Stimulated activated CD4-positive, alpha-beta T cell treated with anti-CD3 and anti-CD28 coated beads, Interleukin-1b, Interleukin-23, amount 100 ng/mL, for 48 hours (primary cell): Measurements from ENCODE around the gene TTLL8.

ENCODE experiments used
- DNase-seq: peaks from one replicate; pipeline ENCODE4 v3.0.0-alpha.2; 2020

The TTLL8 gene

GRCh38 chr22:50061141-50061823 lies 3.2 kb upstream of the TTLL8 start:
- DNase-seq = no peak

- DNase-seq = no peak
These were observed 2.5 kb upstream of the TTLL8 start for GRCh38 chr22:50060441-50061140.

DNA sequence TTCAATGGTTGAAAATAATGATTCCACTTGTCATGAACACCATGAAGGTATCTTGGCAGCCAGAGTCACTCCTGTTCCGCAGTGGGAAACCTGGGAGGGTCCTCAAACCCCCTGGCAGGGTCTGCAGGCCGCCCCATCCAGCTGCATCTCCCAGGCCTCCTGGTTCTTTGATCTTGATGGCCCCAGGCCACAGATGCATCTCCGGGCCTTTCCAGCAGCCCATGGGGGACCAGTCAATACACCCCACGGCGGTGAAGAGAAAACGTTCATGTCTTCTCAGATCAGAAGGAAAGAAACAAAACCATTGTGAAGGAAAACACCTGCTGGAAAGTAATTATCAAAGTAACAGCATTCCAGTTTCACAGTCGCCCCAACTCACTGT lies 1.8 kb upstream of the TTLL8 start:
- DNase-seq = no peak

GRCh38 chr22:50058906-50059880 lies 1.1 kb upstream of the TTLL8 start:
- DNase-seq = no peak

- no peak for DNase-seq
These were observed 629 bp downstream of the TTLL8 start for GRCh38 chr22:50057278-50058060.

- DNase-seq = no peak
These were observed 1.7 kb downstream of the TTLL8 start for GRCh38 chr22:50056214-50056972.

DNA sequence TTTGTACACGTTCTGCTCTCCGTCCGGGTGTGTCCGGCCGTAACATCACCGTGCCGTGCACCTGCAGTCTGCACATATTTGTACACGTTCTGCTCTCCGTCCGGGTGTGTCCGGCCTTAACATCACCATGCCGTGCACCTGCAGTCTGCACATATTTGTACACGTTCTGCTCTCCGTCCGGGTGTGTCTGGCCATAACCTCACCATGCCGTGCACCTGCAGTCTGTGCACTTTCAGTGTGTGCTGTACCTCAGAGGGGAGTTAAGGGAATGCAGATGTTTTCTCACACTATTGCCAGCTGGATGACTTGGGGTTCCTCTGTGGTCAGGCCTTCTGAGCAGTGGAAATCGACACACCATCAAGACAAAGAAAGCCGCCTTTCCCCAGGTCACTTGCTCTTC lies 4.2 kb downstream of the TTLL8 start:
- no peak for DNase-seq

DNA sequence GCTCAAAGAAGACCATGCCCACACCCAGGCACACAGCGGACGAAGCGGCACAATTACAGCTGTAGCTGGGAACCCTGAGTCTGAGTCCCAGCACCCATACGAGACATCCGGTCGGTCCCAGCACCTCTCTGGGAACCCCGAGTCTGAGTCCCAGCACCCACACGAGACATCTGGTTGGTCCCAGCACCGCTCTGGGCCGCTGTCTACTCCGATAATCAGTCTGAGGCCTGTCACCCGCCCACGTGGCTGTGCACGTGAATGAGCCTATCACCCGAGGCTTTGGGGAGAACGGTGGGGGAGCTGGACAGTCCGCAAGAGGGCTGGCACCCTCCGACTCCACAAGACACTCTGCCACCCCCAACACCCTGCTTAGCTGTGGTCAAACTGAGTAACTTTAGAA lies 6.2 kb downstream of the TTLL8 start:
- no peak for DNase-seq

GRCh38 chr22:50049299-50050195 lies 8.6 kb downstream of the TTLL8 start:
- no peak for DNase-seq

DNA sequence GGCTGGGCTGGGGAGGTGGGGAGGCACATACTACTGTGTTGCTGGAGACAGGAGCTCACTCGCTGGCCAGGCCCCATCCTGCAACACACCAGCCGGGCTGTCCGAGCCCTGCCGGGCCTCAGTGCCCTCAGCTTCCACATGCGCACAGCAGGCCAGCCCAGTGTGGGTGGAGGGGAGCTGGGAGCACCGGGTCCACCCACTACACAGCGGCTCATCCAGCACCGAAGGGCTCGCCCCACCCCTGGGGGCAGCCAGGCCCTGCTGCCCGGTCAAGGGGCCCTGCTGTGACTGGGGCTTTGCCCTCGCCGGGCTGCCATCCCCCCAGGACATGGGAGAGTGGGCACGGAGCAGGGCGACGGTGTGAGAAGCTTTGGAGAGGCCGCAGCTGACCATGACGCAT lies 9.3 kb downstream of the TTLL8 start:
- DNase-seq = no peak

- no peak for DNase-seq
These were observed 9.9 kb downstream of the TTLL8 start for GRCh38 chr22:50048061-50048765.

DNA sequence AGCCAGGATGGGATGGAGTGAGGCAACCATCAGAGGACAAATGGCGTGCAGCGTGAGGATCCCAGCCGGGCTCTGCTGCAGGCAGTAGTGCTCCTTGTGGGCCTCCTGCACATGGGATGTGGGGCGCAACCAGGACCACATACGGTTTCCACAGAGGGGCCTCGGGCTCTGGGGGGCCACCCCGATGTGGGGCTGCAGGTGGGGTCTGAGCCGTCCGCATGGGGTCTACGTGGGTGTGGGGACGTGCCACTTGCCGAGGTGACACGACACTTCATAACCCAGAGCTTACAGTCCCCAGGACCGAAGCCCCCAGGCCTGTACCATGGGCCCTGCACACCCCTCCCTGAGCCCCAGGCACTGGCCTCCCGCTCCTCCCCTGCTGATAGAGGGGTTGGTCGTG lies 10.8 kb downstream of the TTLL8 start:
- DNase-seq = no peak

GRCh38 chr22:50046481-50047245 lies 11.4 kb downstream of the TTLL8 start:
- DNase-seq = no peak

GRCh38 chr22:50046019-50046415 lies 12.1 kb downstream of the TTLL8 start:
- DNase-seq = no peak

DNA sequence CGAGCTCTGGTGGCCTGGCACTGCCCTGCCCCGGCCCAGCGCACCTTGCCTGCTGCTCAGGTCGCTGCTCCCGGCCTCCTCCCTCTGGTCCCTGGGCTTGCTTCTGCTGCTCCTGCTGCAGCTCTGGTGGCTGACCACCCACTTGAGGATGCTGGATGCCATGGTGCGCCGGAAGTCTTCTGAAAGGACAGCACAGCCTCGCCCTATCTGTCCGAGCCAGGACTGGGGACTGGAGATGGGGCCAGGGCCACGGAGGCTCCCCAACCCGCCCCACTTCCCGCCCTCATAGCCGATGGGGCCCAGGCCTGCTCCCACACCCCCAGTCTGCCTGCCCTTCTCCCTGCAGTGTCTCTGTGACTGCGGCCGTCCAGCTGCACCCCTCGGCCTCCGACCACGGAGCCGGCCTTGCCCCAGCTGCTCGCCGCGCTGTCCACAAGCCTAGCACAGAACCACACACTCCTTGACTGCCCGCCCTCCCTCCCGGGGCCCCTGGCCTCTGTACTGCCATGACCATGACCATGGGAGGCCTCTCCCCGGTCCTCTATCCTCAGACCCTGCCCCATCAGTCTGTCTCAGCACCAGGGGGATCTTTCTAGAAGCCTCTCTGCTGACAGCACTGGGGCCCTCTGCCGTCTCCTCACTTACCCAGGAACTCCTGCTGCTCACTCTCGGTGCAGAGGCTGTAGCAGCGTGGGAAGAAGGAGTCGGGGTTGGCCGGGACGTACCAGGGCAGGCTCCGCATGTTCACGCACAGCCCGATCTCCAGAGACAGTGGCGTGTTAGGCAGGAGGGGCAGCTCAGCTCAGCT lies 12.7 kb downstream of the TTLL8 start:
- DNase-seq = no peak

DNA sequence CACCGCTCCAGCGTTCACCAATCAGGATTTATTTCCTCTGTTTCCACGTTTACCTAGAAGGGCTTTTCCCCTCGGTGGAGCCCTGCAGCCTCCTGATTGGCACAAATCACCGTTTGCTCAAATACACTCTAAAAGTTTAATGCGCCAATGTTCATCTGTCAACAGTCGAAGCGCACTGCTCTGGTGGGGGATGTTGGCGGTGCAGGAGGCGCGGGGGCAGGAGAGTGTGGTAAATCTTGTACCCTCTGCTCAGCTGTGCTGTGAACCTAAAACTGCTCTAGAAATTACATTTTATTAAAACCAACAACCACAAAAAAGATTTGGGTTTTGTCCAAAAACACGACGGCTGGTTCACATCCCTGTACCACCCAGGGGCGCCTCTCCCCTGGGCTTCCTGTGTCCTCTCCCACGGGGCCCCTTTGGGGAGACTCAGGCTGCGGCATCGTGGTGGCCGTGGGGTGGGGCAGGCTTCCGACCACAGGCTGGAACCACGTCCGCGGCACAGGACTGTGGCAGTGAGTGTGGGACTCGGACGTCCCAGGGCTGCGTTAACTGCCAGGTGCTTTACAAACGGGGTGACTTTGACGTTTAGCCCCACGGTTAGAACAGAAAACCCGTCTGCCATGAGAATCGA lies 13.5 kb downstream of the TTLL8 start:
- DNase-seq = no peak

- no peak for DNase-seq
These were observed 16.6 kb downstream of the TTLL8 start for GRCh38 chr22:50041361-50042065.
